Measurements from ENCODE around the gene PACSIN2.
"Not testable (repeated sequence)": the region's sequence is repeated elsewhere in the genome, so short reads cannot be mapped to it uniquely, and the experiment has no call there.

Gene PACSIN2

GRCh38 chr22:42964994-42965699 lies 49.8 kb downstream of the PACSIN2 start:
- TF ChIP-seq CTCF (IDR thresholded peaks at IDR 0.05; ENCODE audit: low read depth, low read length), result no peak
- DNase-seq (ENCODE audit: extremely low read depth, low read depth), result no peak

GRCh38 chr22:42963231-42963595 lies 51.7 kb downstream of the PACSIN2 start:
- no peak for TF ChIP-seq CTCF (IDR thresholded peaks at IDR 0.05; ENCODE audit: low read depth, low read length)

GRCh38 chr22:42962295-42963230 lies 52.4 kb downstream of the PACSIN2 start:
- DNase-seq (ENCODE audit: extremely low read depth, low read depth), result no peak
- no peak for TF ChIP-seq CTCF (IDR thresholded peaks at IDR 0.05; ENCODE audit: low read depth, low read length)

More at GRCh38 chr22:42963231-42963595, 51.7 kb downstream of the PACSIN2 start:
- DNase-seq (ENCODE audit: extremely low read depth, low read depth), result no peak

DNA sequence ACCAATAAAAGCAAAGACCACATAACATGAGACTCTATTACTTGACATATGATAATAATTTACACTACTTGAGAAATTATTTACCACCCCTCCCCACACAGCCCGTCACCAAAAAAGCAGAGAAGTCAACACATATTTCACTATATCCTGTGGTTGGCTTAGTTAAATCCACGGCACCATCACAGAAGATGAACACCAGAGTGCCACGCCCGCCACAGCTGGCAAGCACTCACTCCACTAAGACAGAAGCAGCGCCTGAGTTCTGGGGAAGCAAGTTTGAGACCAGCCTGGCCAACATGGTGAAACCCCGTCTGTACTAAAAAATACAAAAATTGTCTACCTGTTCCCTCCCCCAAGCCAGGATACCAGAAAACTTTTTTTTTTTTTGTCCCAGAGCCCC lies 53.1 kb downstream of the PACSIN2 start:
- no peak for DNase-seq (ENCODE audit: extremely low read depth, low read depth)
- TF ChIP-seq CTCF (IDR thresholded peaks at IDR 0.05; ENCODE audit: low read depth, low read length), result no peak

DNA sequence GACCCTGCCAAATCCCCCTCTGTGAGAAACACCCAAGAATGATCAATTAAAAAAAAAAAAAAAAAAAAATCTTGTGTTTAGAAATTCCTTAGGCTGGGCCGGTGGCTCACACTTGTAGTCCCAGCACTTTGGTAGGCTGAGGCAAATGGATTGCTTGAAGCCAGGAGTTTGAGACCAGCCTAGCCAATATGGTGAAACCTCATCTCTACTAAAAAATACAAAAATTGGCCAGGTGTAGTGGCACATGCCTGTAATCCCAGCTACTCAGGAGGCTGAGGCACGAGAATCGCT lies 53.6 kb downstream of the PACSIN2 start:
- DNase-seq (ENCODE audit: extremely low read depth, low read depth), result not testable (repeated sequence)

GRCh38 chr22:42960531-42961399 lies 54.2 kb downstream of the PACSIN2 start:
- no peak for DNase-seq (ENCODE audit: extremely low read depth, low read depth)
- TF ChIP-seq CTCF (IDR thresholded peaks at IDR 0.05; ENCODE audit: low read depth, low read length), result no peak

- no peak for TF ChIP-seq CTCF (IDR thresholded peaks at IDR 0.05; ENCODE audit: low read depth, low read length)
- no peak for DNase-seq (ENCODE audit: extremely low read depth, low read depth)
These were observed 55.1 kb downstream of the PACSIN2 start for GRCh38 chr22:42959576-42960509.
